HG03095 (cell line): ENCODE data around the gene PHF11.

Experiments used
- ATAC-seq: cut with Tn5 transposase; IDR thresholded peaks from one replicate; pipeline ENCODE4 v1.9.1; 2021; ENCODE audit warnings: moderate library complexity; ENCODE audit not compliant: unreplicated experiment

The PHF11 gene

DNA sequence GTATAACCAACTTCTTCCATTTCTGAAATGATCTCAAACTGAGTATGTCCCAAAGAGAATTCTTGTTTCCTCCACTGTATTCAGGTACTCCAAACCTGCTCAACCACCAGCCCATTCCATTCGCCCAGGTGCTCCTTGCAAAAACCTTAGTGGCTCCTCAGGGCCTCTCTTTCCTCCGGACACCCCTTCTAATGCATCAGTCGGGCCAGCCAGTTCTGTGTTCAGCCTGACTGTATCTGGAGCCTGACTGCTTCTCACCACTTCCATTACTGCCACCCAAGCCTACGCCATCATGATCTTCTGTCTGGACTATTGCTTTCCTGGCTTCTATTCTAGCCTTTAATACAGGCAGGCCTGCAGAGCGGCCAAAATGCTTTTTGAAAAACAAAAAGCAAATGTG lies 1.5 kb downstream of the PHF11 start:
- no peak for ATAC-seq

DNA sequence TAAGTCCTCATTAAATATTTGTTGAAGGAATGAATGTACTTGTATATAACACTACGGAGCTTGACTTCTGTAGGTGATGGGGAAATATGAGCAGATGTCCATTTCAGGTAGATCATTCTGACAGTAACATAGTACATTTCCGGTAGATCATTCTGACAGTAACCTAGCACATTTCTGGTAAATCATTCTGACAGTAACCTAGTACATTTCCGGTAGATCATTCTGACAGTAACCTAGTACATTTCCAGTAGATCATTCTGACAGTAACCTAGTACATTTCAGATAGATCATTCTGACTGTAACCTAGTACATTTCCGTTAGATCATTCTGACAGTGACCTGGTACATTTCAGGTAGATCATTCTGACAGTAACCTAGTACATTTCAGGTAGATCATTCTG lies 2.5 kb downstream of the PHF11 start:
- no peak for ATAC-seq

DNA sequence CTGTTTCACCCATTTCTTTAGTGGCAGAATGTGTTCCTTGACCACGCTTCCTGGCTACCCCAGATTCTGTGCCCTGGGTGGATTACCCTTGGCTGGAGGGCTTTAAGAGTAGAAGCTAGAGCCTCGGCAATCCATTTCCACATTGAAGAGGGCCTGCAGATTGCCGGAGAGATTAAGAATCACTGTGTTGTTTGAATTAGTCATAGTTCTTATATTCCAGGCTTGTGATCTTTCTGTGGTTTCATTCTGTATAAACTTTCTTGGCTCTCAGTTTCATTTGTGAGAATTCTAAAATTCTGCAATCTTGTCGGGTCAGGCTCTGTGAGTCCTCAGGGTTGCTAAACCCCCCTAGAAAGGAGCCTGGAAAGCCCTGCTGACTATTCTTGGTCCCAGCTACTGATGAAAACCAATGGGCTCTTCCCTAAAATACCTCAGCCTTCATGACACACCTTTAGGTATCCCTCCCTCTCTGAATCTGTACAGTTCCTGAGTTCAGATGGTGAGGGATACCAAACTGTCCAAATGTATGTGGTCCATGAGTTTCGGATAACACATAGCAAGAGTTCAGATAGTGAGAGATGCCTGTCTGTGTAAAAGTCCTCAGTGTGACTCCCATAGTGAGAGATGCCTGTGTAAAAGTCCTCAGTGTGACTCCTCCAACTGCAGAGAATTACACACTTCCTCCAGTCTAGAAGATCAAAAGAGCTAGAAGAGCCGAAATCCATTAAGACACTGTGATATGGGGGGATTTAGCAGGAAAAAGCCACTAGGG lies 4.3 kb downstream of the PHF11 start:
- no peak for ATAC-seq

DNA sequence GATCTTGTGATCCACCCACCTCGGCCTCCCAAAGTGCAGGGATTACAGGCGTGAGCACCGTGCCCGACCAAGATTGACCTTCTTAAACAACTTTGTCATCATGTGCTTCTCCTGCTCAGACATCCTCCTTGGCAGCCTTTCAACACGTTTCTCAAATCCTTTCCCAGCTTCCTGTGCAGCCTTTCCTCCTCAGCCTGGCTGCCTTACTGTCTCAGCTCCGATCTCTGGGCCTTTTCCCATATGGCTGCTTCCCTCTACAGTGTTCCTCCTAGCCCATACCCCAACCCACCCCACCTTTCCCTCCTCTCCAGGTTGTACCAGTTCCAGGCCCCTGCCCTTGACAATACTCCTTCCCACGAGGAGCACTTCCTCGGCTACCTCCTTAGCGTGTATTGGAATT lies 7.2 kb downstream of the PHF11 start:
- no peak for ATAC-seq

DNA sequence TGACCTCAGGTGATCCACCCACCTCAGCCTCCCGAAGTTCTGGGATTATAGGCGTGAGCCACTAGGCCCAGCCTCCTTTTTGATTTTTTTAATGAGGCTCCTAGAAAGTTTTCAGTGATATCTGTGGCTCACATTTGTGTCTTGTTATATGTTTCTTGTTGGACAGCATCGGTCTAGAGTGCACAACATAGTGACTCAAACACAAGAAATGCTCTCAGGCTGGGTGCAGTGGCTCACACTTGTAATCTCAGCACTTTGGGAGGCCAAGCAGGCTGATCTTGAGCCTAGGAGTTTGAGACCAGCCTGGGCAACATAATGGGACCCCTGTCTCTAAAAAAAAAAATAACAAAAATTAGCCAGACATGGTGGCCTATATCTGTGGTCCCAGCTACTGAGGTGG lies 8.2 kb downstream of the PHF11 start:
- ATAC-seq, result no peak

DNA sequence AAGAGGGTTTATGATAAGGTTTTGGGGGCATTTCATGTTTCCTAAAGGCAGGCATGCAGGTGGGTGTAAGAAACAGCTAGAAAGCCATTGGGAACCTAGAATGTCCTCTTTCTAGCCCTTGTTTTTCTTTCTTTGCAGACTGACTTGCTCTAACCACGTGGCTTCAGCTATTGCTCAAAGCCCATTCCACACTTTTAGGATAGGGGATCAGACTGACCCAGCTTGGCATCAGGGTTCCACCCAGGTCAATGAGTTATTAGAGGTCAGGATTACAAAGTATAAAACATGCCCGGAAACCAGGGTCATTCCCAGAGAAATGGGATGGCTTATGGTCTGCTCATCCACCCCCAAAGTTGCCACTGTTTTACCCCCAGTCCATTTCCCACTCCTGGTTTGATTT lies 16.8 kb downstream of the PHF11 start:
- ATAC-seq, result no peak

DNA sequence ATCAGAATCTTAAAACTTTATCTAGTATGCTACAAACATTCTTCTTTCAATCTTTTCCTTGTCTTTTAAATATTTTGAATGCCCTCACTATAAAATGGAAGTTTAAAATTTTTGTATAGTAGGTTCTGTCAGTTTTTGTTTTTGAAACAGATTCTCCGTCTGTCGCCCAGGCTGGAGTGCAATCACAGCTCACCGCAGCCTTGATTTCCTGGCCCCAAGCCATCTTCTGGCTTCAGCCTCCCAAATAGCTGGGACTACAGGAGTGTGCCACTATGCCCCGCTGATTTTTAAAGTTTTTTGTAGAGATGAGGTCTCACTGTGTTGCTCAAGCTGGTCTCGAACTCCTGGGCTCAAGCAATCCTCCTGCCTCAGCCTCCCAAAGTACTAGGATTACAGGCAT lies 20.7 kb downstream of the PHF11 start:
- ATAC-seq, result no peak

DNA sequence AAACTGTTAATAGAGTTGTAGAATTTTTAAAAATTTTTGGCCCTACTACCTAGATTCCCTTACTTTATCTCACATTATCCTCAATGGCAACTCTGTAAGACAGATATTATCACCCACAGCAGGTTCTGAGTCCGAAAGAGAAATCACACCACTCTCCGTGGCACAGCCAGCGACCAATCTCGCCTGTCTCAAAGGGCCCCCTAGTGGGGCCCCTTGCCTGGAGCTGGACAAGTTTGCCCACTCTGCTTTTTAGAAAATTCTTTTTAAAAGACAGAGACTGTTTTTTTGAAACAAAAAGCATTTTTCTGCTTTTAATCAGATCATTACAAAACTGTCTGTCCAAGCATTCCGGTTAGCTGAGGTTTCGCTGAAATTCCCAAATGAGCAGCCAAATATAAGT lies 21.7 kb downstream of the PHF11 start:
- no peak for ATAC-seq

DNA sequence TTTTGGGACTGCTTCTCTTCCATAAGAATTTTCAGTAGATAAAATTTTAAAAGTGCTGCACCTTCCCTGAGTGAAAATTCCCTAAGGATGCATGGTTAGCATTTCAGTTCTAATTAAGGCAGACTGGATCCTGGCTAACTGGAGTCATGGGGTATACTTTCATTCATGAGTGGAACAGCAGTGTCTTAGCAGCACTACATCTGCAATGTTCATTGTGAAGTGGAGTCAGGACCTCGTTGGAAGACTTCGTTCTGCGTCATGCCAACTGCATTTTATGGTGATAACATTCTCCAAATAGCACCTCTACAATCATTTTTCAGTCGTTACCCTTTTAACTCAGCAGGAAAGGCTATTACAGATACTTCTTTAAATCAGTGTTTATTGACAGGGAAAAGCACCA lies 25.5 kb downstream of the PHF11 start:
- ATAC-seq, result no peak

DNA sequence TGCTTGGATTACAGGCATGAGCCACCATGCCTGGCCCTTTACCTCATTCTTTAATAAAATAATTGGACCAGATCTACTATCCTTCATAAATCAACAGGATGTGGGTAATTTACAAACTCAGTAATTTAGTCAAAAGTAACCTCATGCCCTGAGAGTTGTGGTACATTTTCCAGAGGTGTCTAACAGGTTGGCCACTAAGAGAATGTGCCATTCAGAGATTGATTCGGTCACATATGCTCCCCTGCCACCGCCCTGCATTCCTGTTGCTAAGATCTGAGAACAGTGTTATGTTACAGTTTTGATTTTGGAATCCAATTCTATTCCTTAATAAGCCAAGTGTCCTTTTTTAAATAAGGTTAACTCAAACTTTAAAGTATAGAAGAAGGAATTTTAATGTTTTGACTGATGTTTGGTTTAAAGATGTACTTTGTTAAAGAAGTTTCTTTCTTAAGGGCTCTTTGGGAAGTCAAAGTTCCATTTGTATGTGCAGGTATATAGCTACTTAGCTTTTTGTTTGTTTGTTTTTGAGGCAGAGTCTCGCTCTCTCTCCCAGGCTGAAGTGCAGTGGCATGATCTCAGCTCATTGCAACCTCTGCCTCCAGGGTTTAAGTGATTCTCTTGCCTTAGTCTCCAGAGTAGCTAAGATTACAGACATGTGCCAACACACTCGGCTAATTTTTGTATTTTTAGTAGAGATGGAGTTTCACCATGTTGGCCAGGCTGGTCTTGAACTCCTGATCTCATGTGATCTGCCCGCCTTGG lies 29.2 kb downstream of the PHF11 start:
- ATAC-seq, result no peak

DNA sequence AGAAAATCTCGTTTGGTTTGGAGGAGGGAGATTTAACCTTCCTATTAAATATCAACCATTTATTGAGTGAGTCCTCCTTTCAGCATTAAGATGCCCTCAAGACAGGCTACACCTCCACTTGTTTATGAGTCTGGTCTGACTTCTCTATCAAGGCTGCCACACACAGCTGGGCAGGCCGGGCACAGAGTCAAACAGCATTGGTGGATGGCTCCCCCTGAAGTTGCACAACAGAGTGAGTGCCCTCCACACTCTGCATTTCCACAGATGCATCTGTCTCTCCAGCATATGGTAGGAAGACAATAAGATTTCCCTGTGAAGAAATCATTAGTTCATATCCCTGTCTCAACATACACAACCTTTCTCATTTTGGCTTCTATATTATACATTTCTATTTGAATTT lies 31.4 kb downstream of the PHF11 start:
- no peak for ATAC-seq

DNA sequence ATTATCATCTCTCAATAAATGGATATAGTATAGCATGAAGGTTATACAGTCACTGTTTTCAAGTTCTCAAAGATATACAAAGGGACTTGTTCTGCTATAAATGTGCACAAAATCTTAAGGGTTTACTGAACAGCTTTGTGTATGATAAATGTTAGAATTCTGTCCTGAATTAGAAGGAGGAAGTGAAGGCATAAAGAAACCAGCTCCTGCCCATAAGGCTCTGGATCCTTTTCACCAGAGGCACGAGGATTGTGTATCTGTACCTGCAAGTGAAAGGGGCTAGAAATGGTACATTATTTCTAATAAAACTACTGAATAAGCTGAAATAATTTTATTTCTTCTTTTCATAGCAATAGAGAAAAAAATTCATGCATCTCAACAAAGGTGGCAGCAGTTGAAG lies 32.4 kb downstream of the PHF11 start:
- ATAC-seq, result no peak

DNA sequence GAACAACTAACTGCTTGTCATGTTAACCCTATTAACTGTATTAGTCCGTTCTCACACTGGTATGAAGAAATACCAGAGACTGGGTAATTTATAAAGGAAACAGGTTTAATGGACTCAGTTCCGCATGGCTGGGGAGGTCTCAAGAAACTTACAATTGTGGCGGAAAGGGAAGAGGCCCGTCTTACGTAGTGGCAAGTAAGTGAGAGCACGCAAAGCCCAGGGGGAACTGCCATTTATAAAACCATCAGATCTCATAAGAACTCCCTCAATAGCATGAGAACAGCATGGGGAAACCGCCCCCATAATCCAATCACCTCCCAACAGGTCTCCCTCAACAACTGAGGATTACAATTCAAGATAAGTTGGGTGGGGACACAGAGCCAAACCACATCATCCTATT lies 34.7 kb downstream of the PHF11 start:
- peak; percentile 69 for ATAC-seq

DNA sequence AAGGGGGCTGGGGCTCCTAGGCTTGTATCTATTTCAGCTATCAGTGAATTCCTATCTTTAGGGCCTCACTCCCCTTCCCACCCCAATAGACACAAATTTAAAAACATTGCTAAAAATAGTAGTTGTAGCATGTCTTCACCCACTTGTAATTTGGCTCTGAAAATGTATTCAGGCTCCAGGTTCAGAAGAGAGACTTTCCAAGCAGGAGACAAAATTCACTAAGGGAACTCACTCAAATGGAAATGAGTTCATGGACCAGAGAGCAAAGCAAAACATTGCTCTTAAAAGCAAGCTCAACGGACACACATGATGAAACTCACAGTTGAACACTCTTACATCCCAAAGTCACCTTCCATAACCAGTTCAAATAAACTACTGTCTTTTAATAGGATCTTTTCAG lies 36.8 kb downstream of the PHF11 start:
- no peak for ATAC-seq

DNA sequence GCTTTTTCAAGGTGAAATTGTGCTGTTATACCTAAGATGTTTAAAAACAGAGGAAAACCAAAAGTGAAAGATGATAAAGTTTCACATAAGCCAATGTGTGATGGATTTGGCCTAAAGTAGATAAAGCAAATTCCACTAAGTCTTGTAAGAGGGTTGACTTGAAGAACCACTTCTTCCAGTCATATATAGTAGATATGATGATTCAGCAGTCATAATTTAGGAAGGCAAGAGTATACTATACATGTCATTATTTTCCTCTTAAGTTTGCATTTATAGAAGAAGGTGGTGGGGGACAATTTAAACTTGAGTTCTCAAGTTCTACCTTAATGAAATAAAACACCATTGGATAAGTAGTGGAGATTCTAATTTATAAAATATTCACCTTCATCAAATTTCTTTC lies 37.3 kb downstream of the PHF11 start:
- no peak for ATAC-seq

DNA sequence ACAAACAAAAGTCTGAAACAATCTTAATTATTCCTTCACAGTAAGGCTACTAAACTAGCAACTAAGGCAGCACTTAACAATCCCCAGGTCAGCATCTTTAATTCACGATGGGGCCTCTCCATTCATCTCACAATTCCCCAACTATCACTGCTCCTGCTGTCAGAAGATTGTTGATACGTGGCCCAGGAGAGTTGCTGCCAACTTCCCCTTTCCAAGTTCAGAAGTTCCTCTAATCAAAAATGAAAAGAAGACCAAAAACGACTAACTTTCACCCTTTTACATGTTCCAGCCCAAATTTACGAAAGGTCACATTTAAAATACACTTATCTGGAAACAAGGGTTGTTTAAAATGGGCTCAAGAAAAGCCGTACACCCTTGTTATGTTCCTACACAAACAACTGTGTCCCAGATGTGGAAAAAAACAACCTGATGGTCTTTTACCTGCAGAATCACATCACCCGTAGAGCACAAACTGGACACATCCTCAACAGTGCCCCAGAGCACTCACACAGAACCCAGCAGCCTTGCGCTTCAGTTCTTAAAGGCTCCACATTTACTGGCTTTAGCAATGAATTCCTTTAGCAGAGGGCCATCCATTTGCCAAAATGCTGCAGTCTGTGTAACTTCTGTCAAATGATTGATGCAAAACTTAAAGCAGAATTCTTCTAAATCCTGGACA lies 38.0 kb downstream of the PHF11 start:
- no peak for ATAC-seq

DNA sequence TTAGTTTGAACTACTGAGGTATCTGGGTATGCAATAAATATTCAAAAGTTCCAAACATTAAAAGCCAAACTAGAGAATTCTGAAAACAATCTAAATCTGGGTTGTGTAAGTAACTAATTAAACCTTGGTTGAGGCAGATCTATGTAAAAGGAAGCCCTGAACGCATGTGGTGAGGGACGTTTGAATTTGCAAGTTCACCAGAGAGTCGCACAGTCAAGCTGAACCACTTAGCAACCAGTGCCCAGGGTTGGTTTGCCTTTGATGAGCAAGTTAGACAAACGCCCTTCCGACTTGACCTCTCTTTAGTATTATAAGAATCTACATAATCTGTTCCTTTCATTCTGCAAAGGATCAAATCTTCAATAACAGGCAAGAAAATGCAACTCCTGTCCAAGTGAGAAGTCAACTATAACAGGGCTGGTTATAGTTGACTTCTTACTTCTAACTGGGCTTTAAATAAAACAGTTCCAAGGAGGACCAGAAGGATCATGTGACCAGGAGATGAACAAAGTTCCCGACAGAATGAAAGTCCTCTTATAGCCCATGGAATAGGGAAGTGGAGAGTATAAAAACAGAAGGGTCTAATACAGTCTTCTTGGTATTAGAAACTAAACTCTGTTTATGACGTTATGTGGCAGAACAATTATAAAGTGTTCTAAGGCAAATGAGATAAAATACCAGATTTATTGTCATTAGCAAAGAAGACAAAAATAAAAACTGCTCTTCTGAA lies 40.6 kb downstream of the PHF11 start:
- ATAC-seq, result no peak

DNA sequence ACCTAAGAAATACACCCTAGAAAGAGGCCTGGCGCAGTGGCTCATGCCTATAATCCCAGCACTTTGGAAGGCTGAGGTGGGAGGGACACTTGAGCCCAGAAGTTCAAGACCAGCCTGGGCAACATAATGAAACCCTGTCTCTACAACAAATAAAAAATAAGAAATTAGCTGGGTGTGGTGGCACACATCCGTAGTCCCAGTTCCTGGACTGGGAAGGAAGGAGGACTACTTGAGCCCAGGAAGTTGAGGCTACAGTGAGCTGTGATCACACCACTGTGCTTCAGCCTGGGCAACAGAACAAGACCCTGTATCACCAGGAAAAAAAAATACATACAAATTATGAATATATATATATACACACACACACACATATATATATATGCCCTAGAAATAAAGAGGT lies 42.7 kb downstream of the PHF11 start:
- no peak for ATAC-seq

DNA sequence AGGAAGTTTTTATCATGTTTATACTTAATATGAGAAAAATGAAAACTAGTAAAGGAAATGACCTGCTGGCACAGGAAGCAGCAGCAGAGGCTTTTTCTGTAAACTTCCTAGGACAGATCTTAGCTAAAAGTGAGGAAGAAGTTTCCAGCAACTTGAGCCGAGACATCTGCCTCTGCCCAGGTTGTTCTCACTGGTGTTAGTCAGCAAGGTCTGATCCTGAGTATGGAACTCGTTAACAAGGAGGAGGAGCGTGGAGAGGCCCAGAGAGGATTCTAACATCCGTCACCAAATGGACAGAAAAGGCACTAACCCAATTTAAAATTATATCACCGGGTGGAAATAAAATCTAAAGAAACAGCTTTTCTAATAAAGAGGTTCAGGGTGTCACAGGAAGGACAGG lies 43.6 kb downstream of the PHF11 start:
- no peak for ATAC-seq

DNA sequence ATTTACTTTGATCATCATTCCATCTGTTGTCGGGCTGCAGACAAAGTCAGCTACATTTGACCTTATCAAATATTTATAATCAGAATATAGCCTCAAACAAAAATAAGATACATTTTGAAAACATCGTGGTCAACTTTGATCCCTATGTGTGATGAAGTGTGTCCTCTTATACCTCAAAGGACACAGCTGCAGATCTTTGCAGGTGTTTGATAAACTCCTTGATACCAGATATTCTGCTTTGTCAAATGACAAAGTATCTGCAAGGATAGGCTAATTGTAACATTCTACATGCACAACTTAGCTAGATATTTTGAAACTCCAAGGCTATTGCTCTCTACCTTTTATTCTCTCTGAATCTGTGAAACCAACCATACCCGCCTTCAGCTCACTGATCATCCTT lies 44.0 kb downstream of the PHF11 start:
- ATAC-seq, result no peak

DNA sequence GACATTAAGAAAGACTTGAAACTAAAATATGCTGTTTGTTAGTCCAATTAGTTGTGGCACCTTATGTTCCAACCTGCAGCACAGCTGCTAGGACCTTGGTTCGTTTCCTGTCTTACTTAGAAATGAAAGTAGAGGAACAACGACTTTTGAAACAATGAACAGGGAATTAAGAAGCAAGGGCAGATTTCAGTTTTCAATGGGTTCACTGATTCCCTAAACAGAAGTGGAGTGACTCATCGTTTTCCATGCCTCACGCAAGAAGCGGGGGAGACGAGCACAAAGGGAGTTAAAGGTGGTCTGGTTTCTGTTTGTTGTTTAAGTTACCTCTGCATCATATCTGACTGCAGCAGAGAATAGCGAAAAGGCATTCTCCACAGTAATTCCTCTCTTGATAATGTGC lies 44.8 kb downstream of the PHF11 start:
- no peak for ATAC-seq
